Endometrium (tissue), 2 donors: ENCODE results near the gene PARP6.

Experiments used
- FAIRE-seq: peaks from 2 replicates; lab custom pipeline; 2012; peaks lifted over from hg19 to GRCh38; lab: Jason Lieb, UNC
- donor health status: control.
- donor health status: control.

Gene PARP6

GRCh38 chr15:72198356-72199204, 73.8 kb downstream of the PARP6 start:
- no peak for FAIRE-seq

- no peak for FAIRE-seq
These were observed 74.6 kb downstream of the PARP6 start, which contains the start of gene GRAMD2A for GRCh38 chr15:72197460-72198355. GRAMD2A (minus strand) TSS chr15:72197787.

- no peak for FAIRE-seq
These were observed 75.3 kb downstream of the PARP6 start for GRCh38 chr15:72197041-72197459.

GRCh38 chr15:72196409-72197040, 75.8 kb downstream of the PARP6 start:
- FAIRE-seq, result no peak

GRCh38 chr15:72195101-72195511, 77.2 kb downstream of the PARP6 start:
- FAIRE-seq, result no peak

- FAIRE-seq, result no peak
These were observed 78.4 kb downstream of the PARP6 start for GRCh38 chr15:72193836-72194396.

- no peak for FAIRE-seq
These were observed 79.9 kb downstream of the PARP6 start for GRCh38 chr15:72192416-72192815.
